Measurements from ENCODE around the gene CYB5R3.

Gene CYB5R3

DNA sequence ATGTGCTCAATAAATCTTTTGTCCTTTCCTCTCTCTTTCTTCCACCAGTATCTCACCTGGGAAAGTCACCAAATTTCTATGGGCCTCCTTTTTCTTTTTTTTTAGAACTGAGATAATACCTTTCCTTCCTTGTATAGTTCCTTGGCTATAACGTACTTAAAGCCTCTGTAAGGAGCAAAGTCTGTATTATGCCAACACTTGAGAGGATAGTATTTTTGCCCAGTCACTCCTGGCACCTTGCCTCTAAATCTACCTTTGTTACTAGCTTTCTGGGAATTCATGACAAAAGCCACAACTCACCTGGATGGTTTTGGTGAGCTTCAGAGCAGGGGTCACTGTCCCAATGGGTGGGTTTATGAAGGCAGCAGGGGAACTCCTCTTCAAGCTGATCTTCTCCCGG, 46.7 kb downstream of the CYB5R3 start:
- peaks cover 83% of the 10 kb centered on the region for H3K36me3 ChIP-seq
- no peaks in the 10 kb centered on the region for H3K9me3 ChIP-seq
- TF ChIP-seq, protein P1, sequence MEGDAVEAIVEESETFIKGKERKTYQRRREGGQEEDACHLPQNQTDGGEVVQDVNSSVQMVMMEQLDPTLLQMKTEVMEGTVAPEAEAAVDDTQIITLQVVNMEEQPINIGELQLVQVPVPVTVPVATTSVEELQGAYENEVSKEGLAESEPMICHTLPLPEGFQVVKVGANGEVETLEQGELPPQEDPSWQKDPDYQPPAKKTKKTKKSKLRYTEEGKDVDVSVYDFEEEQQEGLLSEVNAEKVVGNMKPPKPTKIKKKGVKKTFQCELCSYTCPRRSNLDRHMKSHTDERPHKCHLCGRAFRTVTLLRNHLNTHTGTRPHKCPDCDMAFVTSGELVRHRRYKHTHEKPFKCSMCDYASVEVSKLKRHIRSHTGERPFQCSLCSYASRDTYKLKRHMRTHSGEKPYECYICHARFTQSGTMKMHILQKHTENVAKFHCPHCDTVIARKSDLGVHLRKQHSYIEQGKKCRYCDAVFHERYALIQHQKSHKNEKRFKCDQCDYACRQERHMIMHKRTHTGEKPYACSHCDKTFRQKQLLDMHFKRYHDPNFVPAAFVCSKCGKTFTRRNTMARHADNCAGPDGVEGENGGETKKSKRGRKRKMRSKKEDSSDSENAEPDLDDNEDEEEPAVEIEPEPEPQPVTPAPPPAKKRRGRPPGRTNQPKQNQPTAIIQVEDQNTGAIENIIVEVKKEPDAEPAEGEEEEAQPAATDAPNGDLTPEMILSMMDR (IDR thresholded peaks at IDR 0.05), result no peak
- H3K27ac ChIP-seq, result no peak overlapping the region
- no peaks in the 10 kb centered on the region for H3K27me3 ChIP-seq
- no peaks in the 10 kb centered on the region for H3K4me1 ChIP-seq (ENCODE audit: control insufficient read depth in 1 of 2, insufficient read depth in 1 of 2, low read depth in 1 of 2, low read length in 1 of 2)
- H3K4me3 ChIP-seq (ENCODE audit: low read depth in 1 of 2, low read length in 1 of 2), result no peak overlapping the region

- Histone ChIP-seq H3K27ac (no peak overlapping the region), H3K4me1 (ENCODE audit: control insufficient read depth in 1 of 2, insufficient read depth in 1 of 2, low read depth in 1 of 2, low read length in 1 of 2) (no peaks in the 10 kb centered on the region), H3K36me3 (peaks cover 83% of the 10 kb centered on the region), H3K27me3 (no peaks in the 10 kb centered on the region), H3K4me3 (ENCODE audit: low read depth in 1 of 2, low read length in 1 of 2) (no peak overlapping the region), H3K9me3 (no peaks in the 10 kb centered on the region)
- TF ChIP-seq, protein P1 (IDR thresholded peaks at IDR 0.05), result no peak
Observed at GRCh38 chr22:42601879-42602465, 47.2 kb downstream of the CYB5R3 start.

- no peaks in the 10 kb centered on the region for H3K4me1 ChIP-seq (ENCODE audit: control insufficient read depth in 1 of 2, insufficient read depth in 1 of 2, low read depth in 1 of 2, low read length in 1 of 2)
- no peaks in the 10 kb centered on the region for H3K27me3 ChIP-seq
- H3K9me3 ChIP-seq, result no peaks in the 10 kb centered on the region
- no peak overlapping the region for H3K27ac ChIP-seq
- TF ChIP-seq, protein P1 (IDR thresholded peaks at IDR 0.05), result no peak
- no peak overlapping the region for H3K4me3 ChIP-seq (ENCODE audit: low read depth in 1 of 2, low read length in 1 of 2)
- peaks cover 99% of the 10 kb centered on the region for H3K36me3 ChIP-seq
Observed at GRCh38 chr22:42596863-42597530, 52.2 kb downstream of the CYB5R3 start.

DNA sequence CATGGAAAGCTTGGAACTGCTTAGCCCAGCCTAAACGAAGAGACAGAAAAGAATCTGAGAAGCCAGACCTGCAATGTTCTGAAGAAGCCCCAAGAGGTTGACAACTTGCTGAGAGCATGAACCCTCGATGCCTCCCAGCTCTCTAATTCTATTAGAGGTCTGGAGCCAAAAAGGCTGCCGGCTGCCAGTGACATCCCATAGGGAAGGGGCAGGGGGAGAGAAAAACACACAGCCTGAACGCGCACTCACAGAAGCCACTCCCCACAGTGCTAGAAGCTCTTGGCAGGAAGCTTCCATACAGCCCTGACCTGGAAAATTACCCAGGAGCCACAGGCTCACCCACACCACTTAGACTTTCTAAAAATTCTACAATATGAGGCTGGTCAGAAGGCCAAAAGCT, 52.9 kb downstream of the CYB5R3 start:
- Histone ChIP-seq H3K4me1 (ENCODE audit: control insufficient read depth in 1 of 2, insufficient read depth in 1 of 2, low read depth in 1 of 2, low read length in 1 of 2) (no peaks in the 10 kb centered on the region), H3K36me3 (peaks cover 99% of the 10 kb centered on the region), H3K4me3 (ENCODE audit: low read depth in 1 of 2, low read length in 1 of 2) (no peak overlapping the region), H3K9me3 (no peaks in the 10 kb centered on the region), H3K27ac (no peak overlapping the region), H3K27me3 (no peaks in the 10 kb centered on the region)
- TF ChIP-seq, protein P1 (IDR thresholded peaks at IDR 0.05), result no peak

GRCh38 chr22:42595434-42595833, 53.8 kb downstream of the CYB5R3 start:
- Histone ChIP-seq H3K9me3 (no peaks in the 10 kb centered on the region), H3K27ac (no peak overlapping the region), H3K4me1 (ENCODE audit: control insufficient read depth in 1 of 2, insufficient read depth in 1 of 2, low read depth in 1 of 2, low read length in 1 of 2) (no peaks in the 10 kb centered on the region), H3K4me3 (ENCODE audit: low read depth in 1 of 2, low read length in 1 of 2) (no peak overlapping the region), H3K27me3 (no peaks in the 10 kb centered on the region), H3K36me3 (peaks cover 98% of the 10 kb centered on the region)
- TF ChIP-seq, protein P1 (IDR thresholded peaks at IDR 0.05), result no peak

Measured in neutrophil (primary cell).